Medulla oblongata (tissue), 1 donor: ENCODE measurements around the gene KISS1R.

Experiments
- DNase-seq: peaks from one replicate; pipeline ENCODE4 v3.0.0-alpha.2; 2015; ENCODE audit errors: extremely low spot score

Gene KISS1R

GRCh38 chr19:920051-920864 lies 3.1 kb downstream of the KISS1R start:
- no peak for DNase-seq

DNA sequence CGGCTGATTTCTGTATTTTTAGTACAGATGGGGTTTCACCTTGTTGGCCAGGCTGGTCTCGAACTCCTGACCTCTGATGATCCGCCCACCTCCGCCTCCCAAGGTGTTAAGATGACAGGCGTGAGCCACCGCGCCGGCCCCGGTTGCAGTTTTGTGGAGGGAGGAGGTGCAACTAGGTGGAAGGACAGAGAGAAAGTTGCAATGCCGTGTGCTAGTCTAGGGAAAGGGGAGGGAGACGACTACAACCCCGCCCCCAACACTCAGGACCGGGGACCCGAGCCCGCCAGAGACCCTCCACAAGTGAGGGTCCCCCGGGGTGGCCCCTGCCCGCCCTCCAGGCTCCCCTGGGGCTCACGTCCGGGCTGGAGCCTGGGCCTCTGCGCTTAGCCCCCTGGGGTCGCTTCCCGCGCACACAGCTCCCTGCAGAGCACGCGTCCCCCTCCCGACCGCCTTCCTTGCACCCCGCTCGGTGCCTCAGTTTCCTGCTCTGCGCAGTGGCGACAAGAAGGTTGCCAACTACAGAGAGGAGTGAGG lies 7.5 kb downstream of the KISS1R start:
- no peak for DNase-seq

DNA sequence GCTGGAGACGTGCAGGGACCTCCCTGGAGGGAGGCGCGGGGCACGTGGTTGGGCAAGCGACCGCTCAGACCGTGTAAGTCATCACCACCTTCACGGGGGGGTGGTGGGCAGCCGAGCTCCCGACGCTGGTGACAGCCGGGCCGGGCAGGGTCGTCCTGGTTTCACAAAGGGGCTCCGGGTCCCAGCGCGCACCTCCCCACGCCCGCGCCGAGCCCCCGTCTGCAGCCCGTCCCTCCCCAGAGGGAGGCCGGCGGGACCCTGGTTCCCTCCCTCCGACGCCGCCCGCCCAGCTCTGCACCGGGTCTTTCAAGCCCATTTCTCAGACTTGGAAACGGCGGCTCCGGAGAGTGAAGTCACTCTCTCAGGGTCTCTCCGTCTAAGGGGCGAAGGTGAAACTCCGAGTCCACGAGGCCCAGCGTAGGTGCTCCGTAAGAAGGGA lies 8.0 kb downstream of the KISS1R start:
- no peak for DNase-seq

GRCh38 chr19:925526-926322 lies 8.6 kb downstream of the KISS1R start, which contains the start of gene ARID3A:
Gene ARID3A (plus strand): TSS chr19:926035. CDS start chr19:929529, 3,494 bp downstream.
- DNase-seq, result peak; percentile 82

- DNase-seq, result no peak
These were observed 9.1 kb downstream of the KISS1R start for GRCh38 chr19:926323-926588.

GRCh38 chr19:926589-927350 lies 9.6 kb downstream of the KISS1R start:
- peak; percentile 54 for DNase-seq

DNA sequence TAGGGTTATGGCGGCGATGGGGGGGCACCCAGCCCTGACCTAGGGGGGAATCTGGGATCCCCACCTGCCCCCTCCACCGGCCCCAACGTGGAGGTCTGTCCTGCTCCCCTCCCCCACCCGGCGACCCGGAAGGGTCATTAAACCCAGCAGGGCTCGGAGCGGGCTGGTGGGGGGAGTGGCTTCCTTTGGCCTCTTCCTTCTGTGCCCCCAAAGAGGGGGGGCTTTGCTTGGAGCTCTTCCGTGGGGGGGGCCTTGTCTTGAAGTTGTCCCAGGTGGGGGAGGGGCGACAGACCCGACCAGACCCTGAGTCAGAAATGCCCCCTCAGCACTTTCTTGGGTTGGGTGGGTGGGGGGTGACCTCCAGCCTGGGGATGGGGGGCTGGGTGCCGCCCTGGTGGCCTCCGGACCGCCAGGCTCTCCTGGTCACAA lies 10.2 kb downstream of the KISS1R start:
- DNase-seq, result no peak

DNA sequence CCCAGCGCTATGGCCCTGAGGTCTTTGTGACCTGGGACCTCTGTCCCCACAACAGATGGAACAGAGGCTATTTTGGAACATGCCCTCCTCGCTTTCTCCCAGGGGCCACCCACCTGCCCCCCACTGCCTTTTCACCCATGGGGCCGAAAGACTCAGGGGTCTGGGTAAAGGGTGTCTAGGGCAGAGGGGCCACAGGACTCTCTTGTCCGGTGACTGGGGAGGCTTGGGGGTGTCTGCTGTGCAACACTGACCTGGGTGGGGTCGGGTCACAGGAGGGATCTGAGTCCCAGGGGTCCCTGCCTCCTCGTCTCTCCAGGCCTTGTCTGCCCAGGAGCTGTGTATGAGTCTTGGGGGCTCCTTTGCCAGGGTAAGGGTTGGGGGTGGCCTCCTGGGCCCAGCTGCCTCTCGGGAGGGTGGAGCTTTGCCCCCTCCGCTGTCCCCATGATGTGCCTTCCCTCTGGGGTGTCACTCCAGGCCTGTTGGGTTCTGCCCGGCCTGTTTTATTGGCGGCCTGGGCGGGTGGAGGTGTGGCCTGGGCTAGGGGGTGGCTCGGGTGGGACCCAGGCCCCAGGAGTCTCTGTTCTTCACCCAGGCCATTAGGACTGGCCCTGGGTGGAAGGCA lies 10.8 kb downstream of the KISS1R start:
- no peak for DNase-seq

DNA sequence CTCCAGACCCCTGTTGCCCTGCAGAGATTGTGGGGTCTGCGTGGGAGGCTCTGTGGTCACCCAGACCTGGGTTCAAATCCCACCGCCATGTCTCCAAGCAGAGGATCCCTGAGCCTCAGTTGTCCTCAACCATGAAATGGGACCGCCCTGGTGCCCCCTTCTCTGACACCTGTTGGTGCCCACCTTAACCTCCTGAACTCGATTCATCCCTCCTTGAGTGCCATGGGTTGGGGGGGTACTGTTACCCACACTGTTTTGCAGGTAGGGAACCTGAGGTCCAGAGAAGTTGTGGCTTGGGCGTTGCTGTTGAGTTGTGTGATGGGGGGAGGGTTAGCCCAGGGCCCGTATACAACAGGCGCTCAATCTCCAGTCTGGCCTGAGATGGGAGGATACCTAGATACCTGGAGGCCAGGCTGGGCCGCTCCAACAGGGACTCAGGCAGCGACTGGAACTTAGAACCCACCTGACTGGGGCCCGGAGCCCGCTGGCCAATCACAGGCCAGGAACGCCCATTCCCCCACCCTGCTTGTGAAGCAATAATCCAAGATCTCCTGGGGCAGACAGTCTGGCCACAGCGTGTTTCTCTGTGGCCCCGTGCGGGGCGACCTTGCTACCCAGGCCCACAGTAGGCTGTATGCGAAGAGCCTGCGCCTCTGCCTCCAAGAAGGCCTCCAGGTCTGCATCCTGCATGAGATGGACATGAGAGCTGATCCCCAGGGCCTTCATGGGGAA lies 11.5 kb downstream of the KISS1R start:
- DNase-seq, result no peak

- DNase-seq, result no peak
These were observed 12.2 kb downstream of the KISS1R start for GRCh38 chr19:929203-929890.

DNA sequence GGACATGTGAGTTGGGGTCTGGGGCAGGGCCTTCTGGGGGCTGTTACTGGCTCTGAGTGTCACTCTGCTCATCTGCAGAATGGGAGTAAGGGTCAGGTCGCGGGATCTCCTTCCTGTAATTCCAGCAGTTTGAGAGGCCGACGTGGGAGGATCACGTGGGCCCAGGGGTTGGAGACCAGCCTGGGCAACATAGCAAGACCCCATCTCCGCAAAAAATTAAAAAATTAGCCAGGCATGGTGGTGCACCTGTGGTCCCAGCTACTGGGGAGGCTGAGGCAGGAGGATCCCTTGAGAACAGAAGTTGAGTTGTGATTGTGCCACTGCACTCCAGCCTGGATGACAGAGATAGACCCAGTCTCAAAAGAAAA lies 12.7 kb downstream of the KISS1R start:
- DNase-seq, result no peak

DNA sequence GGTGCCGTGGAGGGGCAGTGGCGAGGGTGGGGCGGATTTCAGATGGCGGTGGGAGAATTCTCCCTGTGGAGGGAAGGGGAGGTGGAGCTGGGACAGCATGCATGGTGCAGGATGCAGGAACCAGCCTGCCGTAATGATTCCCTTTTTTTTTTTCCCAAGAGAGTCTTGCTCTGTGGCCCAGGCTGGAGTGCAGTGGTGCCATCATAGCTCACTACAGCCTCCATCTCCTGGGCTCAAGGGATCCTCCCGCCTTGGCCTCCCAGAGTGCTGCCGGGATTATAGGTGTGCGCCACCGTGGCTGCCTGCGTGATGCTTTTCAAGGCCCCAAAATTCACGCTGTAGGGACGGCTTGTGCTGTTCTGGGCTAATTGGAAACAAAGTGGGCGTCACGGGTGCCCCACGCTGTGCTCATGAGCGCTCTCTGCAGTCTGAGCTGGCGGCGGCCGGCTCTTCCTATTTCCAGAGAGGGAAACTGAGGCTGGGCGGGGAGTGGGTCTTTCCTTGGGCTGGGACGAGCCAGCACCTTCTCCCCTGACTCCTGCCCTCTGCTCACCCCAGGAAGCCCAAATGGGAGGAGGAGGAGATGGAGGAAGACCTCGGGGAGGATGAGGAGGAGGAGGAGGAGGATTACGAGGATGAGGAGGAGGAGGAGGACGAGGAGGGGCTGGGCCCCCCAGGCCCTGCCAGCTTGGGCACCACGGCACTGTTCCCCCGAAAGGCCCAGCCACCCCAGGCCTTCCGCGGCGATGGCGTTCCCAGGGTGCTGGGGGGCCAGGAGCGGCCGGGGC lies 14.9 kb downstream of the KISS1R start:
- DNase-seq, result no peak

- no peak for DNase-seq
These were observed 15.8 kb downstream of the KISS1R start for GRCh38 chr19:932648-933552.

GRCh38 chr19:933553-933882 lies 16.4 kb downstream of the KISS1R start:
- DNase-seq, result no peak

GRCh38 chr19:934197-934840 lies 17.2 kb downstream of the KISS1R start:
- DNase-seq, result no peak

DNA sequence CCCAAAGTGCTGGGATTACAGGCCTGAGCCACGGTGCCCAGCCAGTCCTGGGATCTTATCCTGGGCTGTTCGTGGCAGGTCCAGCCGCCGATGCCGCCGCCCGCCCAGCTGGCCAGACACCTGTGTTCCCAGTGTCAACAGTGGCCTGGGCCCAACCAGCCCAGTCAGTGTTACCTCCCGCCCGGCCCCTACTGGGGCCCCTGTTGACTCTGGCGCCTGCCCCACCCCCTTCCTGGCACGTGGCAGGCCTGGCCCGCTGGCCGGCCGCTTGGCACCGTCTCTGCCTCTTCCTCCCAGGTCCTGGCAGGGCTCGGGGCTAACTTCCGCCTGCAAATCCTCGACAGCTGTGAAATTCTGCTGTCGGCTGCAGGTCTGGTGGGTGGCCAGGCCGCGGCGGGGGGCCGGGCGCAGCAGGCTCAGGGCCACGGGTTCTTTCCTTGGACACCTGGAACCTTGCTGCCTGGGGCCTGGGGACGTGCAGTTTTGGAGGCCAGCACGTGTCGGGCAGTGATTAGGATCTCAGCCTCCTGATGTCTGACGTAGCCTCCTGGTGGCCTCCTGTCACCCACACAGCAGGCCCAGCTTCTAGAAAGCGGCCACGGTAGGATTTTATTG lies 17.8 kb downstream of the KISS1R start:
- DNase-seq, result peak; percentile 80

- no peak for DNase-seq
These were observed 19.0 kb downstream of the KISS1R start for GRCh38 chr19:936175-936546.

- no peak for DNase-seq
These were observed 20.1 kb downstream of the KISS1R start for GRCh38 chr19:937259-937694.
